CD4-positive, alpha-beta T cell treated with Interleukin-10 for 1 hour (primary cell): ENCODE data around the gene PPP1R3D.

Source experiments
- DNase-seq: peaks from one replicate; pipeline ENCODE4 v3.0.0-alpha.2; 2020

Gene PPP1R3D

DNA sequence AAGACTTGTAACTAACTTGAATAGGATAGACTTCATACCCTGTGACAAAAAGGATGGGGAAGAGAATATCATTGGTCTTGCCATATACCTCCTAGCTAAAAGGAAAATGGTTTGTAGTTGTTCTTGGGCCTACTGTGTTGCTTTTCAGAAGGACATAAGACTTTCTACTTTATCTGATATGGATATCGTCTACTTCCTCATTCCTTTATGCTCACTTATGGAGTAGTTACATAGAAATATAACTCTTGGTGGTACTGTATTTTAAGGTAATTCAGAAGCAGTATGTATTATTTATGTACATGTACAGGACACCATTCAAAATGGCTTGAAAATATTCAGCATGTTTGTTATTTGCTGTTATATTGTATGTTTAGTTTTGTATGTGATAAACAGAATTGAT, 8.1 kb upstream of the PPP1R3D start:
- no peak for DNase-seq

- DNase-seq: no peak
Observed at GRCh38 chr20:59947376-59947775, 7.3 kb upstream of the PPP1R3D start.

- no peak for DNase-seq
Observed at GRCh38 chr20:59945731-59946130, 5.6 kb upstream of the PPP1R3D start.

DNA sequence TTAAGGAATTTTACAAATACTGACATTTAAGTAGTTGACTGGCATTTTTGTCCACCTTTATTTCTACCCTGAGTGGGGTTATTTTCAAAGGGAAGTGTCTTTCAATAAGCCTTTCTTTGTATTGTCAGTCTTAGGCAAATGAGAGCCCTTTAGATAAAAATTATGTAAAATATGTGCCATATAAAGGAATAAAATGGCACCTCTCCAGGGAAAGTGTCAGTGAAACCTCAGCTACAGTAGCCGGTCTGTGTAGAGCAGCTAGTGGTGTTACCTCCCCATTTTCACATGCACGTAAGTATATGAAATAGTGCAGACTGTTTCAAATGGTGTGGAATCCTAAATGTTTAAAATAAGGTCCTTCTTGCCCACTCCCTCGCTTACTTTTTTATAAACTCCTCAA, 5.1 kb upstream of the PPP1R3D start:
- DNase-seq: no peak

DNA sequence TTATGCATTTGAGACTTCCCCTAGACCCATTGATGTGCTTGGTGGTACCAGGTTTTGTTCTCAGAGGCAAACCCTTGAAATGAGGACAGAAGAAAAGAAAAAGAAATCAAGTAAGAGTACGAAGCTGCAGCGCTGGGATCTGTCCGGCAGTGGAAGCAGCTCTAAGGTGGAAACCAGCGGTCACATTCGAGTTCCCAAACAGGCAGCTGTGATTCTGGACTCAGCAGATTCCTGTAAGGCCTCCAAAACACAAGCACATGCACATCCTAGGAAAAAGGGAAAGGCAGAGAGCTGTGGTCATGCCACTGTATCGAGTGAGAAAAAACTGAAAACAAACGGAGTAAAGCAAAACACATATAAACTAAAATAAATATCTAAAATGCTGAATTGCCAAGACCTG, 4.6 kb upstream of the PPP1R3D start:
- DNase-seq: no peak

DNA sequence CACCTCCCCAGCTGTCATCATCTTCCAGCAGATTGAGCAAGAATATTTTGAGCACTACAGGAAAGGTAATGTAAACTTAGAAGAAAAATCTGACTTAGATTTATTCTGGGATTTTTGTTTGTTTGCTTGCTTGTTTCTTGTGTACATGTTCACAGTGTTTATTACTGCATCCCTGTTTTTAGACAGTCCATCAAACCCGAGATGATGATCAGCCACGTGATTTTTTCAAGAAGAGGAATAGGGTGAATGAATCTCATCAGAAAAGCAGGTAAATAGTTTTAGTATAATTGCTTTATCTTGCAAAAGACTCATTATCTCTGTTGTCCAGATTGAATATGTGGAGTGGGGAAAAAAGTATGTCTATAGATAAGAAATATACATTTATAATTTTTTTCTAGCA, 2.1 kb upstream of the PPP1R3D start:
- no peak for DNase-seq

GRCh38 chr20:59940956-59941294, 820 bp upstream of the PPP1R3D start:
- no peak for DNase-seq

DNA sequence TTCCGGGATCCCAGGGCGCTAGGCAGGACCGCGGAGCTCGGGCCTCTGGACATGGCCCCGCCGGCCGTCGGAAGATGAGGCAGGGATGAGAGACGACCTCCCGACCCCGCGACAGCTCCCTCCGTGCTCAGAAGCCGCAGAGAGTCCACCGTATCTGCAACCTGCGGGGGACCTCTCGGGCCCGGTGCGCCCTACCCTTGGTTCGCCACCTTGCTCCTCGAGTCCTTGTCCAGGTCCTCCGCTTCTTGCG, 301 bp downstream of the PPP1R3D start:
- DNase-seq: no peak

DNA sequence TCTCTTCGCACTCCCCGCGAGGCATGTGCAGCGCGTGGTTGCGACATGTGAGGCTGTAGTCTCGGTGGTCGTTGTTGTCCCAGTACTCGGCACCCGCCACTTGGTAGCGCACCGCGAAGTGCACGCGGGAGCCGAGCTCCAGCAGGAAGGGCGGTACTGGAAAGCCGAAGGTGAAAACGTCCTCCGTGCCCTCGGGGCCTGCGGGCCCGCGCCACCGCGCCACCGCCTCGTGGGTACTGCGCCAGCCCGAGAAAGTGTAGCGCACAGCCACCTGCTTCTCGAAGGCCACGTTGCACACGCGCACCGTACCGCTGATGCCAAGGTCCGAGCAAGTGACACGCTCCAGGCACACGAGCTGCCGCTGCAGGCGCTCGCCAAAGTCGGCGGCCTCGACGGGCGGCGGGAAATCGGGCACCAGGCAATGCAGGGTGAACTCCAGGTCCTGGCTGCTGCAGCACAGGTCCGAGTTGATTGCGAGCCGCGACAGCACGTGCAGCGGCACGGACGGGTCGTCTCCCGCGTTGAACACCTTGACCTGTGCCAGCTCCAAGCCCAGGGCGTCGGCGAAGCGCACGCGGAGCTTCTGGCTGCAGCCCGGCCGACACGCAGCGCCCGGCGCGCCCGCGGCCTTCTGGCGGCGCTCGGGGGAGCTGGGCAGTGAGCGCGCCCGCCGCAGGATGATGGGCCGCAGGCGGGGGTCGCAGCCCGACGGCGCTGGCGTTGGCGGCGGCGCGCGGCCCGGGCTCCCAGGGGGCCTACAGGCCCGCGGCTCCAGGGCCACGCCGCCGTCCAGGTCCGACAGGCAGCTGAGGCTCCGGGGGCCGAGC, 840 bp downstream of the PPP1R3D start:
- DNase-seq: no peak

GRCh38 chr20:59938696-59939051, 1.4 kb downstream of the PPP1R3D start:
- no peak for DNase-seq

DNA sequence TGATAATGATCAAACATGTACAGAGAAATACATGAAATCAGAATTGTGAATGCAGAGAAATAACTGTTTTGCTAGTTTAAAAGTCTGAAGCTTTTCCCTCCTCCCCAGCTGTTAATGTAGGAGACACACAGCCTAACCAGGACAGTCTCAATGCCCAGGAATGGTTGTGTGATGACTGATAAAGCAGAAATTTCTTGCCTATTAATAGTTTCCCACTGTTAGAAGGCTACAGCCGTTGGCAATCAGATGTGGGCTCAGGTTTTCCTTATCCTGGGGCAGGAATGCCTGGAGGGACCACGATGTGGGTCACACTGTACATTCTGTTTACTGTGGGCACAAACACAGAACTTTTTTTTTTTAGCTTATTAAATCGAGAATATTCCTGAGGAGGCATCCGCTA, 1.9 kb downstream of the PPP1R3D start:
- no peak for DNase-seq

DNA sequence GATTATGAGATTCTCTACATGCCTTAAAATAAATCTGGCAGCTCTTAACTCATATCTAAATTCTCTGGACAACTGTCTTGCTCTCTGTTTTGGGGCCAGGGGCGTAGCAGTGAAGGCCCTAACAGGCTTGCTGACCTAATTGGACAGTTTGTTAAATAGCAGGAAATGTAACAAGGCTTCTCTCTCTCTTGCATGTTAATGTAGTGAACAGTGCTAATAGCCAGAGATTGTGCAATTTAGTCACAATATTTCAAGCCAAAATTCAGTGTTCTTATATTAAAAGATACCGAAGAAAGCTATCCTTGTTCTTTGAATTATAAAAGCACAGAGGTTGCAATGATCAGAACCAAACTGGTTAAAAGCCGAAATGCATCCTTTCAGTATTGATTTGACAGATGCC, 3.0 kb downstream of the PPP1R3D start:
- no peak for DNase-seq

GRCh38 chr20:59936409-59936808, 3.7 kb downstream of the PPP1R3D start:
- no peak for DNase-seq

DNA sequence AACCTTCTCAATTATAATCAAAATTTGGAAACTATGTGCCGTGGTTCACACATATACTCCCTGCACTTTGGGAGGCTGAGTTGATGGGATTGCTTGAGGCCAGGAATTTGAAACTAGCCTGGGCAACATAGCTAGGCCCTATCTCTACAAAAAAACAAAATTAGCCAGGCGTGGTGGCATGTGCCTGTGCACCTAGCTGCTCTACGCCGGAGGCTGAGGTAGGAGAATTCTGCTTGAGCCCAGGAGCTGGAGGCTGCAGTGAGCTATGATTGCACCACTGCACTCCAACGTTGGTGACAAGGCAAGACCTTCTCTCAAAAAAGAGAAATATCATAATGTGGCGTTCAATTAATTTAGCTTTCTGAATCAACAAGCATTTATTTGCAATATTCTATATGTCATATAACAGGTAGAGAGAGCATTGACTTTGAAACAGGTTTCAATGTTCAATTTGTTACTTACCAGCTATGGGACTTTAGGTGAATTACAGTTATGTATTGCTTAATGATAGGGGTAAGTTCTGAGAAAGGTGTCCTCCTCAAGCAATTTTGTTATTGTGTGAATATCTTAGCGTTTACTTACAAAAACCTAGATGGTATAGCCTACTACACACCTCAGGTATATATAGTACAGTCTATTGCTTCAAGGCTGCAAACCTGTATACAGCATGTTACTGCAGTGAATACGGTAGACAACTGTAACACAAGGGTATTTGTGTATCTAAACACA, 4.5 kb downstream of the PPP1R3D start:
- no peak for DNase-seq

DNA sequence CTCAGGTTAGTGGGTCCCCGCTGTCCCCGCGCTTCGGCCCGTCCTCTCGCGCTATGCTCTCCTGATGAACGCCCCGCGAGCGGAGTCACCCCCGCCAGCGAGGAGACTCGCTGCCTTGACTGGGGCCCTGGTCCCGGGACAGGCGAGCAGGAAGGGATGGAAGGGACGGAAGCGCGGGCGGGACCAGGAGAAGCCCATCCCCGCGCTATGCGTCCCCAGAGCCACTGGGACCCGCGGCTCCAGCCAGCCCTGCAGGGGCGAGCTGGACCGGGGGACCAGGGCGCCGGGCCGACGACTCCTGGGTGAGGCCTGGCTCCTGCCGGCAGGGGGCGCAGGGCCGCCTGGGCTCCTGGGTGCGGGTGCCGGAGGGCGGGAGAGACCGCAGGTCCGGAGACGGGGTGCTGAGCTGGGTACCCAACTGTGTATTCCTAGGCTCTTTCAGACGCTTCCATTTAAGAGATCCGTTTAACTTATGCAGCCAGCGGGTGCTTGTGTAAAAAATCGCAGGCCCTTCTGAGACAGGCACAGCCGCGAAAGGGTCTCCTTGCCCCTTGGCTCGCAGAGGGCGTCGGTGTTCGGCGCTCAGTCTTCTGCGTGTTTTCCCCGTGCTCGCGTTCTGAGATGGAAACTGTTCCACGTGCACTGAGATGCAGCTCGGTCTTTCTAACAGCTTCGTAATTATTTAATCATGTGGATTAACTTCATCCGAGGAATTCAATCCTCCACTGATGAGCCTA, 6.1 kb downstream of the PPP1R3D start:
- peak; percentile 82 for DNase-seq

DNA sequence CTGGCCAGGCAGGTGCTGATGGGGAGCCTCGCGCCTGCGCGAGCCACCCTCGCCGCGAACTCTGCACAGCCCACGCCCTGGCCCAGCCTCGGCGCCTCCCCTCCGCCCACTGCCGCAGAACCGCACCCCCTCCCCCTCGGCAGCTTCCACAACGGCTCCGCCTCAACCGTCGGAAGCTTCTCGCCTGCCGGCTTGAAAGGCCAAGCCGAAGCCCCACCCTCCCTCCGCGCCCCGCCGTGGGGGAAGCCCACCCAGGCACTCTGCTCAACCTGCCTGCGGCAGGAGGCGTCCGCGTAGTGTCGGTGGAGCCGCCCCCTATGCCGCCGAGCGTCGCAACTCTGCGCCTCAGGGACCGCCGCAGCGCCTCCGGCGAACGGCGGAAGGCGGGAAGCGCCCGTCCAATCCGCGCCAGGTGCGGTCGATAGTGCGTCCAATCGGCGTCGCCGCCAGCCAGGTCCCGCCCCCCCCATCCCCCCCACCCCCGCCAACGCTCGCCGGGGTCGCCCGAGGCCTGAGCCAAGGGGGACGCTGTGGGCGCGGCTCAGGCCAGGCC, 6.7 kb downstream of the PPP1R3D start, which contains the start of gene SYCP2:
TSS of gene SYCP2 (minus strand) at position 342 of the 553 bp plus-strand sequence. CDS start 11,224 bp downstream, outside the sequence.
- DNase-seq: peak; percentile 71

DNA sequence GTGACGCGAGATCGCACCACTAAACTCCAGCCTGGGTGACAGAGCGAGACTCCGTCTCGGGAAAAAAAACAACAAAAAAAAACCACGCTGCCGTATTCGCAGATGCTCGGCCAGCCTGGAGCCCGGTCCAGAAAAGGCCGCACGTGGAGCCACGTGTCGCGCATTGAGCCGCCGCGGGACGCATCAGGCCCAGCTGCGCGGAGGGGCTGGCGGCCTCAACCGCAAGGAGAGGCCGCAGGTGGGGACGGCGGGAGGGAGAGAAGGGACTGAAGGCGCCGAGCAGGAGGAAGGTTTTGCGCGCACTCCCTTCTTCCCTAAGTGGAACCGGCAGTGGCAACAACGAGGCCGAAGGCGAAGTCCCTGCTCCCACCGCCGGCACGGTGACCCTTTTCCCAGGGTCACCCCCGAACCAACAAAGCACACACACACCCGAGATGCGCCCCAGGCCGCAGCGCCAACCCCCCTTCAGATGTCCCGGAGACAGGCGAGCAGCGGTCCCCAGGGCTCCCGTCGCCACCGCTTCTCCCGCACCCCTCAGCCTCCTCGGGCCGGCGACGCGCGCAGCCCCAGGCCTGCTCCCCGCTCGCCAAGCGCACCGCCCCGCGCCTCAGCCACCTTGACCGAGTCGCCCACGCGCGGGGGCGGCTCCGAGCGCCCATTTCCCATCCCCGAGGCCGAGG, 7.3 kb downstream of the PPP1R3D start:
- DNase-seq: no peak

- no peak for DNase-seq
Observed at GRCh38 chr20:59931511-59932312, 8.4 kb downstream of the PPP1R3D start.

DNA sequence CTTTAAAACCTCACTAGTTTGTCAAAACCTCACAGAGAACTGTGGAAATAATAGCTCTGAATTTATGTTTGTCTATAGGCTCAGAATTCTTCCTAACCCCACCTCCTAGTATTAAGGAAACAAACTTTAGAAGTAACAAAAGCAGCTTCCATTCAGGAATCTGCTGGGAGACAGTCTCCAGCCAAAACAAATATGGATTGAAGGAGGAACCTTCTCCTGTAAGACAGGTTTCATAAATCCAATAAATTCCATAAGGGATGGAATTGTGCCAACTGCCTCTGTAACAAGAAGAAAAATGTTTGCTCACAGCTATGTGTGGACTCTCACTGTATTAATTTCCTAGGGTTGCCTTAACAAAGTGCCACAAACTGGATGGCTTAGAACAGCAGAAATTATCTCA, 14.2 kb downstream of the PPP1R3D start:
- no peak for DNase-seq

- no peak for DNase-seq
Observed at GRCh38 chr20:59925359-59925758, 14.7 kb downstream of the PPP1R3D start.

DNA sequence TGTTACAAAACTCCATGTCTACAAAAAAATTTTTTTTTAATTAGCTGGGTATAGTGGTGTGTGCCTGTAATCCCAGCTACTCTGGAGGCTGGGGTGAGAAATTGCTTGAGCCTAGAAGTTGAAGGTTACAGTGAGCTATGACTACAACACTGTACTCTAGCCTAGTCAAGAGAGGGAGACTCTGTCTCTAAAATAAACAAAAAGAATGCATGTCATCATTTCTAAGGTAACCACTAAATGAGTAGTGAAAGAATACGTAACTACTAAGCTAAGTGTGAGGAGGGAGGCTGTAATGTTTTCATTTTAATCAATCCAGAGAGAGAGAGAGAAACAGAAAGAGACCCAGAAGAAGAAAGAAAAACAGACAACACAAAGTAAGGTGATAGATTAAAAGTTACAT, 16.6 kb downstream of the PPP1R3D start:
- no peak for DNase-seq

DNA sequence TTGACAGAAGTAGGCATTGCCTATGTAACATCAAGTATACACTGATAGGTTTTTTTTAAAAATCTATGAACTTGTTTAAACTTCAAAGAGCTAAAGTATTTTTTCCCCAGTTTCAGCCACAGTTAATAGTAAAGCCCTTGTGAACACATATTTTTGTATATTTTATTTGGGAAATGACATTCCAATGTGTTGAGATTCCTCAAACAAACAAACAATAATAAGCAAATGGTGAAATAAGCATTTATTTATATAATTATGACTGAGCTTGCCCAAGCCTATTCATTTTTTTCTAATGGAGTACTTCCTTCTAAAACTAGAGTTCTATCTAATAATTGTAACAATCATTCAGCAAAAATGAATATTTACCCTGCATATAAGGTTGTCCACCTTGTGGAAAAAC, 19.2 kb downstream of the PPP1R3D start:
- DNase-seq: no peak
